ENCODE measurements around the gene CD52. TPM values are rescaled to one million over a fixed set of nuclear protein-coding genes. Genes with fewer than 3 reads are reported as not detected.
A peak's percentile ranks its signal among the peaks of the same experiment; 100 is the strongest.

The CD52 gene
- total RNA-seq, 2 experiments from 2014 or later = 582 to 608 TPM

- ChIA-PET CTCF (interaction anchor here (1.8 to 2.5 kb wide), 2 partner anchors 31 to 39 kb away, joined by 4 to 16 read pairs; no protein-coding TSS in a partner anchor), POLR2A (interaction anchor here (0.9 to 5.3 kb wide), 5 partner anchors 13 to 84 kb away, joined by 3 to 34 read pairs (median 9); no protein-coding TSS in a partner anchor)
- peaks cover 0 to 10% of the 10 kb centered on the region in 2 experiments for H3K9me3 ChIP-seq (ENCODE audit: control insufficient read depth in 1 of 2, insufficient read depth in 1 of 2, low read length in 2 of 2)
- TF ChIP-seq CTCF (IDR thresholded peaks at IDR 0.05) = no peak
- peaks cover 0 to 23% of the 10 kb centered on the region in 2 experiments for H3K27me3 ChIP-seq (ENCODE audit: control insufficient read depth in 1 of 2, insufficient read depth in 2 of 2, low read length in 2 of 2)
- no peak overlapping the region for H3K27ac ChIP-seq (ENCODE audit: low read depth in 1 of 2, low read length in 2 of 2)
- Mint-ChIP-seq H3K27me3 (peaks cover 30% of the 10 kb centered on the region), H3K36me3 (ENCODE audit: low read depth) (no peaks in the 10 kb centered on the region), H3K27ac (no peak overlapping the region), H3K9me3 (no peaks in the 10 kb centered on the region), H3K4me1 (ENCODE audit: low read depth) (peaks cover 57% of the 10 kb centered on the region), H3K4me3 (peak overlapping the region; percentile 79)
- intact Hi-C loops (cut with DNase I, micrococcal nuclease) = loop anchor here (2.0 to 10.0 kb wide), 4 partner anchors 19 to 195 kb away; partner anchors contain the start of genes C1orf232 (in 1 of the 2) and ZNF593 (in 1 of the 2)
- peak in 11 of 14 experiments; percentile 13 to 74 (median 46) for DNase-seq
- peak overlapping the region; percentile 50 for H3K4me3 ChIP-seq (ENCODE audit: low read length)
- peaks cover 71% of the 10 kb centered on the region for H3K4me1 ChIP-seq (ENCODE audit: insufficient read depth, low read length)
- H3K36me3 ChIP-seq (ENCODE audit: insufficient read depth, low read length) = no peaks in the 10 kb centered on the region
- ATAC-seq (ENCODE audit: poor library complexity) = no peak
Observed at GRCh38 chr1:26359981-26360806, 42.4 kb downstream of the CD52 start.

DNA sequence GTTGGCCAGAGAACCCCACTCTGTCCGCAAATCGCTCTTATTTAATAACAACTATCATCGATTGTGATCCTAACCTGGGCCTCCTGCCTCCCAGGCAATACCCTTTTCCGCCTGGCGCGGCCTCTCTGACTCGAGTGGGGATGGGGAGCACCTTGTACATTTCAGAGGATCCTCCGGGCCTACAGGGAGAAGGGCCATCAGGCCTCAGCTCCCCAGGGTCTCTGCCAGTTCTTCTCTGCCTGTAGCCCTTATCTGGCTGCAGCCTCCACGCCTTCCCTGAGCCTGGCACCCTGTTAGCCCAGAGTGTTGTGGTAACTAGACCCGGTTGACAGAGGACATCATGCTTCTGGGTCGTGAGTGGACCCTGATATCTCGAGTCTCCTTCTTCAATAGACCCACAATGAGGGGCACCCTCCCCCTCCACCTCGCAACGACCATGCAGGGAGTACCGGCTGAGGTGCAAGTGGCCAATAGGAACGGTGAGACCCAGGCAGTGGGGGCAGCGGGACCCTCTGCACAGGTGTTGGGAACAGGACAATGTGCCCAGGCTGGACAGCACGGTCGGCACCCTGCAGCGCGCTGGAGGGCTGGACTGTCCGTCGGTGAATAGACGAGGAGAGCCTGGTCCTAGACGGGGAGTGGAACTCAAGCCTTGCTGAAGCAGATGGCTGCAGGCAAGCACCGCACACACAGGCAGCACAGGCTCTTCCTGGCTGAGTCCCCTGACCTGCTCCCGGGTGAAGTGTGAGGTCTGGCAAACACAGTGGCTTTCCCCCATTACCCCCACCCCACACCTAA lies 43.2 kb downstream of the CD52 start:
- peak overlapping the region; percentile 79 for H3K4me3 Mint-ChIP-seq
- H3K9me3 ChIP-seq (ENCODE audit: control insufficient read depth in 1 of 2, insufficient read depth in 1 of 2, low read length in 2 of 2) = peaks cover 0 to 10% of the 10 kb centered on the region in 2 experiments
- POLR2A ChIA-PET = interaction anchor here (1.2 to 5.3 kb wide), 3 partner anchors 17 to 56 kb away, joined by 3 to 34 read pairs (median 4); no protein-coding TSS in a partner anchor
- ATAC-seq (ENCODE audit: poor library complexity) = no peak
- TF ChIP-seq CTCF (IDR thresholded peaks at IDR 0.05) = no peak
- H3K27ac ChIP-seq (ENCODE audit: low read depth in 1 of 2, low read length in 2 of 2) = no peak overlapping the region
- CTCF ChIA-PET = interaction anchor here (1.2 to 1.8 kb wide), 3 partner anchors 30 to 127 kb away, joined by 4 read pairs; partner anchors contain the start of gene CEP85
- H3K36me3 Mint-ChIP-seq (ENCODE audit: low read depth) = no peaks in the 10 kb centered on the region
- DNase-seq = no peak
- H3K4me3 ChIP-seq (ENCODE audit: low read length) = peak overlapping the region; percentile 50
- intact Hi-C loops (cut with DNase I, micrococcal nuclease) = loop anchor here in 1 of 2 experiments (5.0 to 10.0 kb wide), 2 partner anchors 39 to 196 kb away; partner anchors contain the start of genes C1orf232 and ZNF593
- peaks cover 57% of the 10 kb centered on the region for H3K4me1 Mint-ChIP-seq (ENCODE audit: low read depth)
- H3K9me3 Mint-ChIP-seq = no peaks in the 10 kb centered on the region
- peak overlapping the region; percentile 54 for H3K27ac Mint-ChIP-seq
- H3K27me3 Mint-ChIP-seq = peaks cover 30% of the 10 kb centered on the region
- H3K27me3 ChIP-seq (ENCODE audit: control insufficient read depth in 1 of 2, insufficient read depth in 2 of 2, low read length in 2 of 2) = peaks cover 0 to 23% of the 10 kb centered on the region in 2 experiments
- H3K4me1 ChIP-seq (ENCODE audit: insufficient read depth, low read length) = peaks cover 73% of the 10 kb centered on the region
- H3K36me3 ChIP-seq (ENCODE audit: insufficient read depth, low read length) = no peaks in the 10 kb centered on the region

DNA sequence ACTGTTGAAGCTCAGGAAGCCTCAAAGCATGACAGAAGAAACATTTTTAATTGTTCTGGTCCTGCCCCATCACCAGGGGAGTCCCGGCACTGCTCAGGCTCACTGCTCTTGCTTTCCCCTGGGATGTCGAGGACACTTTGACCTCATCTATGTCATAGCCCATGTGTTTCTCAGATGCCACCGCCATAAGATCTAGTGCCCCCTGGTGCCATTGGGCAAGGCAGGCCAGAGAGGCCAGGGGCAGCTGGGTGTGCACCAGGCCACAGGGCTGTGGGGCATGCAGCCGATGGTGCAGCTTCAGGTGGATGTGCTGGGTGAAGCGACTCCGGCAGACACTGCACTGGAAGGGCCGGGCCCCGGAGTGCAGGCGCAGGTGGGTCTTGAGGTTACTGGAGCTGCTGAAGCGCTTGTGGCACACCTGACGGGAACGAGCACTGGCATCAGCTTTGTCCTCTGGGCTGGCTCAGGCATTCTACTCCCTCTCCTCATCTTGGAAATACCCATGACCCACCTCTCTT lies 43.9 kb downstream of the CD52 start:
- Histone ChIP-seq H3K4me3 (ENCODE audit: low read length) (no peak overlapping the region), H3K27ac (ENCODE audit: low read depth in 1 of 2, low read length in 2 of 2) (no peak overlapping the region), H3K36me3 (ENCODE audit: insufficient read depth, low read length) (no peaks in the 10 kb centered on the region), H3K27me3 (ENCODE audit: control insufficient read depth in 1 of 2, insufficient read depth in 2 of 2, low read length in 2 of 2) (peaks cover 0 to 23% of the 10 kb centered on the region in 2 experiments), H3K9me3 (ENCODE audit: control insufficient read depth in 1 of 2, insufficient read depth in 1 of 2, low read length in 2 of 2) (peaks cover 0 to 10% of the 10 kb centered on the region in 2 experiments), H3K4me1 (ENCODE audit: insufficient read depth, low read length) (peaks cover 73% of the 10 kb centered on the region)
- no peak for DNase-seq
- H3K27me3 Mint-ChIP-seq = peaks cover 30% of the 10 kb centered on the region
- ATAC-seq (ENCODE audit: poor library complexity) = no peak
- peak overlapping the region; percentile 20 for H3K27ac Mint-ChIP-seq
- intact Hi-C loops (cut with DNase I, micrococcal nuclease) = loop anchor here in 1 of 2 experiments (2.0 to 10.0 kb wide), 3 partner anchors 29 to 197 kb away; partner anchors contain the start of genes C1orf232 and ZNF593
- H3K9me3 Mint-ChIP-seq = no peaks in the 10 kb centered on the region
- CTCF ChIA-PET = interaction anchor here (0.6 to 1.8 kb wide), 6 partner anchors 30 to 1970 kb away, joined by 3 to 4 read pairs (median 4); partner anchors contain the start of gene CEP85
- no peak for TF ChIP-seq CTCF (IDR thresholded peaks at IDR 0.05)
- POLR2A ChIA-PET = interaction anchor here (1.2 to 5.3 kb wide), 4 partner anchors 12 to 56 kb away, joined by 3 to 34 read pairs (median 4); partner anchors contain the start of gene ZNF683
- peaks cover 57% of the 10 kb centered on the region for H3K4me1 Mint-ChIP-seq (ENCODE audit: low read depth)
- no peak overlapping the region for H3K4me3 Mint-ChIP-seq
- no peaks in the 10 kb centered on the region for H3K36me3 Mint-ChIP-seq (ENCODE audit: low read depth)
